NCI-H2107 (cell line): ENCODE measurements around the gene PRKG1.

Source experiments
- DNase-seq: peaks from one replicate; lab custom pipeline; 2025; lab: John Stamatoyannopoulos, UW

Gene PRKG1

GRCh38 chr10:52318136-52318701 lies 1243.9 kb downstream of the PRKG1 start:
- DNase-seq: no peak

GRCh38 chr10:52318822-52319464 lies 1244.7 kb downstream of the PRKG1 start:
- no peak for DNase-seq

- no peak for DNase-seq
Observed at GRCh38 chr10:52319926-52320325, 1245.6 kb downstream of the PRKG1 start.

- no peak for DNase-seq
Observed at GRCh38 chr10:52322323-52322722, 1248.0 kb downstream of the PRKG1 start.

- no peak for DNase-seq
Observed at GRCh38 chr10:52322936-52323335, 1248.6 kb downstream of the PRKG1 start.

- no peak for DNase-seq
Observed at GRCh38 chr10:52326382-52326781, 1252.1 kb downstream of the PRKG1 start.

GRCh38 chr10:52331638-52332364 lies 1257.5 kb downstream of the PRKG1 start:
- DNase-seq: no peak

- no peak for DNase-seq
Observed at GRCh38 chr10:52332815-52333214, 1258.5 kb downstream of the PRKG1 start.

- no peak for DNase-seq
Observed at GRCh38 chr10:52334595-52334994, 1260.3 kb downstream of the PRKG1 start.

- no peak for DNase-seq
Observed at GRCh38 chr10:52335665-52336064, 1261.4 kb downstream of the PRKG1 start.

- DNase-seq: no peak
Observed at GRCh38 chr10:52337225-52337624, 1262.9 kb downstream of the PRKG1 start.

GRCh38 chr10:52343439-52343838 lies 1269.2 kb downstream of the PRKG1 start:
- no peak for DNase-seq

- DNase-seq: no peak
Observed at GRCh38 chr10:52346394-52347326, 1272.4 kb downstream of the PRKG1 start.

GRCh38 chr10:52347327-52347667 lies 1273.0 kb downstream of the PRKG1 start:
- no peak for DNase-seq
